ENCODE data around the gene GINS2.

GINS2 gene

GRCh38 chr16:85660843-85661739 lies 27.7 kb downstream of the GINS2 start:
- H3K27ac ChIP-seq, result no peak overlapping the region
- TF ChIP-seq ZFX (IDR thresholded peaks at IDR 0.05), result no peak
- TF ChIP-seq CTCF (conservative IDR thresholded peaks at IDR 0.05), result no peak

GRCh38 chr16:85659805-85660511 lies 28.8 kb downstream of the GINS2 start:
- no peak overlapping the region for H3K27ac ChIP-seq
- TF ChIP-seq ZFX (IDR thresholded peaks at IDR 0.05) (no peak), CTCF (conservative IDR thresholded peaks at IDR 0.05) (peak; percentile 92)

- no peak for TF ChIP-seq CTCF (conservative IDR thresholded peaks at IDR 0.05)
- no peak for TF ChIP-seq ZFX (IDR thresholded peaks at IDR 0.05)
- no peak overlapping the region for H3K27ac ChIP-seq
Observed at GRCh38 chr16:85659336-85659735, 29.4 kb downstream of the GINS2 start.

GRCh38 chr16:85658504-85659326 lies 30.0 kb downstream of the GINS2 start:
- no peak for TF ChIP-seq CTCF (conservative IDR thresholded peaks at IDR 0.05)
- no peak for TF ChIP-seq ZFX (IDR thresholded peaks at IDR 0.05)
- H3K27ac ChIP-seq, result no peak overlapping the region; the same call in 1 of the 2 replicates

- TF ChIP-seq CTCF (conservative IDR thresholded peaks at IDR 0.05), result no peak
- TF ChIP-seq ZFX (IDR thresholded peaks at IDR 0.05), result no peak
- H3K27ac ChIP-seq, result no peak overlapping the region; the same call in 1 of the 2 replicates
Observed at GRCh38 chr16:85657996-85658395, 30.8 kb downstream of the GINS2 start.

- TF ChIP-seq ZFX (IDR thresholded peaks at IDR 0.05) (no peak), CTCF (conservative IDR thresholded peaks at IDR 0.05) (no peak)
- H3K27ac ChIP-seq, result no peak overlapping the region
Observed at GRCh38 chr16:85657267-85657650, 31.5 kb downstream of the GINS2 start.
